ENCODE data around the gene PAIP2B.

PAIP2B gene

GRCh38 chr2:71263386-71263785 lies 36.5 kb upstream of the PAIP2B start:
- no peaks in the 10 kb centered on the region for H3K79me2 ChIP-seq (ENCODE audit: low read length)
- H3F3A ChIP-seq (ENCODE audit: insufficient read depth, low read length): no peaks in the 10 kb centered on the region
- H3K27ac ChIP-seq (ENCODE audit: low read length): no peak overlapping the region
- H3K9ac ChIP-seq (ENCODE audit: low read length): no peak overlapping the region
- TF ChIP-seq EZH2phosphoT487 (IDR thresholded peaks at IDR 0.05; ENCODE audit: low read length): no peak
- TF ChIP-seq CTCF (IDR thresholded peaks at IDR 0.05; ENCODE audit: low read length): no peak
- no peak for TF ChIP-seq EZH2 (optimal IDR thresholded peaks at IDR 0.05; ENCODE audit: low read depth, low read length)
- no peaks in the 10 kb centered on the region for H3K9me2 ChIP-seq (replicated peaks; ENCODE audit: insufficient read depth, low read length)
- H3K36me3 ChIP-seq (replicated peaks; ENCODE audit: insufficient read depth, low read length): no peaks in the 10 kb centered on the region
- no peaks in the 10 kb centered on the region for H3K27me3 ChIP-seq (replicated peaks; ENCODE audit: insufficient read depth, low read length)
- H3K4me1 ChIP-seq (ENCODE audit: low read length): no peaks in the 10 kb centered on the region
- no peaks in the 10 kb centered on the region for H4K20me1 ChIP-seq (ENCODE audit: insufficient read depth, low read length)
- H3K4me2 ChIP-seq (ENCODE audit: low read depth, low read length): no peak overlapping the region
- DNase-seq: no peak
- H3K4me3 ChIP-seq (ENCODE audit: low read length): no peak overlapping the region
- no peaks in the 10 kb centered on the region for H3K9me3 ChIP-seq (replicated peaks; ENCODE audit: insufficient read depth, low read length)
- no peak overlapping the region for H2AFZ ChIP-seq (ENCODE audit: low read length)

DNA sequence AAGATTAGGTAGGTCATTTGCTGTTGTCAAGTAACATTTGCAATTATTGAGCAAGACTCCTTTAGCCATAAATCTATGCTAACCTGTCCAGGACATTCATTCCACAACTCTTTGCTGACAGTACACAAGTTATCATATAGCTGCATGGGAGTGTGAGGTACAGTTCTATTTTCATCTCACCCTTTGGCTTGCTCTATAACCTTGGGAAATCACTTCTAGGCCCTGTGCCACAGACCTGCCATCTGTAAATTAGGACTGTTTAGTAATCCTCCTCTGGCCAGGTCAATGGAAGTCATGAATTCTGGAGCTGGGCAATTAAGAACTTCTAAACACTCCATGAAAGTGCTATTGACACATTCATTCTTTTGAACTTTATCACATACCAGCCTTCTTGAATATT lies 34.6 kb upstream of the PAIP2B start:
- H3K9me2 ChIP-seq (replicated peaks; ENCODE audit: insufficient read depth, low read length): no peaks in the 10 kb centered on the region
- H2AFZ ChIP-seq (ENCODE audit: low read length): no peak overlapping the region
- H3K27ac ChIP-seq (ENCODE audit: low read length): no peak overlapping the region
- no peak overlapping the region for H3K4me3 ChIP-seq (ENCODE audit: low read length)
- TF ChIP-seq EZH2 (optimal IDR thresholded peaks at IDR 0.05; ENCODE audit: low read depth, low read length) (no peak), EZH2phosphoT487 (IDR thresholded peaks at IDR 0.05; ENCODE audit: low read length) (no peak), CTCF (IDR thresholded peaks at IDR 0.05; ENCODE audit: low read length) (no peak)
- no peaks in the 10 kb centered on the region for H3F3A ChIP-seq (ENCODE audit: insufficient read depth, low read length)
- no peaks in the 10 kb centered on the region for H3K4me1 ChIP-seq (ENCODE audit: low read length)
- no peaks in the 10 kb centered on the region for H4K20me1 ChIP-seq (ENCODE audit: insufficient read depth, low read length)
- DNase-seq: no peak
- H3K4me2 ChIP-seq (ENCODE audit: low read depth, low read length): no peak overlapping the region
- H3K36me3 ChIP-seq (replicated peaks; ENCODE audit: insufficient read depth, low read length): no peaks in the 10 kb centered on the region
- H3K27me3 ChIP-seq (replicated peaks; ENCODE audit: insufficient read depth, low read length): no peaks in the 10 kb centered on the region
- no peaks in the 10 kb centered on the region for H3K79me2 ChIP-seq (ENCODE audit: low read length)
- no peaks in the 10 kb centered on the region for H3K9me3 ChIP-seq (replicated peaks; ENCODE audit: insufficient read depth, low read length)
- no peak overlapping the region for H3K9ac ChIP-seq (ENCODE audit: low read length)

DNA sequence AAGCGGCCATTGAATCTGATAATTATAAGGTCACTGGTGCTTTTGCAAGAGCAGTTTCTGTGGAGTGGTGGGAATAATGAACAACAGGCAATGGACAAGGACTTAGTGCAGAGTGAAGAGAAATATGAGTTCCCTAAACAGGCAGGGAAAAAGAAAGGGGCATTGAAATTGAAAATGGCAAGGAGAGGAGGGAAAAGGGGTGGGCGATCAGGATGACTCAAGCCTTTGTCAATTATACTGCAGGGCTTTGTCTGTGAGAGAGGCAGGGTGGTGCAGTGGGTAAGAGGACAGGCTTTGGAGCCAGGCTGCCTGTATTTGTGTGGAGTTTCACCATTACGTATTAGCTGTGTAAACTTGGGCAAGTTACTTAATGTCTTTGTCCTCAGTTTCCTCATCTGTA lies 29.5 kb upstream of the PAIP2B start:
- Histone ChIP-seq H3K27ac (ENCODE audit: low read length) (no peak overlapping the region), H3K4me2 (ENCODE audit: low read depth, low read length) (no peak overlapping the region), H2AFZ (ENCODE audit: low read length) (no peak overlapping the region), H3K9me3 (replicated peaks; ENCODE audit: insufficient read depth, low read length) (no peaks in the 10 kb centered on the region), H3K4me3 (ENCODE audit: low read length) (no peak overlapping the region), H3K4me1 (ENCODE audit: low read length) (peaks cover 5% of the 10 kb centered on the region; the same call in 1 of the 2 replicates), H3K27me3 (replicated peaks; ENCODE audit: insufficient read depth, low read length) (no peaks in the 10 kb centered on the region), H3K36me3 (replicated peaks; ENCODE audit: insufficient read depth, low read length) (no peaks in the 10 kb centered on the region), H3K9ac (ENCODE audit: low read length) (no peak overlapping the region), H4K20me1 (ENCODE audit: insufficient read depth, low read length) (no peaks in the 10 kb centered on the region), H3K79me2 (ENCODE audit: low read length) (no peaks in the 10 kb centered on the region), H3K9me2 (replicated peaks; ENCODE audit: insufficient read depth, low read length) (no peaks in the 10 kb centered on the region), H3F3A (ENCODE audit: insufficient read depth, low read length) (no peaks in the 10 kb centered on the region; the same call in 1 of the 2 replicates)
- no peak for TF ChIP-seq EZH2 (optimal IDR thresholded peaks at IDR 0.05; ENCODE audit: low read depth, low read length)
- TF ChIP-seq CTCF (IDR thresholded peaks at IDR 0.05; ENCODE audit: low read length): no peak
- TF ChIP-seq EZH2phosphoT487 (IDR thresholded peaks at IDR 0.05; ENCODE audit: low read length): no peak
- no peak for DNase-seq
